ENCODE results near the gene ANKRD33B. TPM values are rescaled to one million over a fixed set of nuclear protein-coding genes. Genes with fewer than 3 reads are reported as not detected.

ANKRD33B gene
- total and polyA plus RNA-seq, 2 experiments from 2014 or later: 2.9 to 15.4 TPM

GRCh38 chr5:10532421-10532820 is 31.4 kb upstream of the ANKRD33B start (continued):
- TF ChIP-seq, protein P1, sequence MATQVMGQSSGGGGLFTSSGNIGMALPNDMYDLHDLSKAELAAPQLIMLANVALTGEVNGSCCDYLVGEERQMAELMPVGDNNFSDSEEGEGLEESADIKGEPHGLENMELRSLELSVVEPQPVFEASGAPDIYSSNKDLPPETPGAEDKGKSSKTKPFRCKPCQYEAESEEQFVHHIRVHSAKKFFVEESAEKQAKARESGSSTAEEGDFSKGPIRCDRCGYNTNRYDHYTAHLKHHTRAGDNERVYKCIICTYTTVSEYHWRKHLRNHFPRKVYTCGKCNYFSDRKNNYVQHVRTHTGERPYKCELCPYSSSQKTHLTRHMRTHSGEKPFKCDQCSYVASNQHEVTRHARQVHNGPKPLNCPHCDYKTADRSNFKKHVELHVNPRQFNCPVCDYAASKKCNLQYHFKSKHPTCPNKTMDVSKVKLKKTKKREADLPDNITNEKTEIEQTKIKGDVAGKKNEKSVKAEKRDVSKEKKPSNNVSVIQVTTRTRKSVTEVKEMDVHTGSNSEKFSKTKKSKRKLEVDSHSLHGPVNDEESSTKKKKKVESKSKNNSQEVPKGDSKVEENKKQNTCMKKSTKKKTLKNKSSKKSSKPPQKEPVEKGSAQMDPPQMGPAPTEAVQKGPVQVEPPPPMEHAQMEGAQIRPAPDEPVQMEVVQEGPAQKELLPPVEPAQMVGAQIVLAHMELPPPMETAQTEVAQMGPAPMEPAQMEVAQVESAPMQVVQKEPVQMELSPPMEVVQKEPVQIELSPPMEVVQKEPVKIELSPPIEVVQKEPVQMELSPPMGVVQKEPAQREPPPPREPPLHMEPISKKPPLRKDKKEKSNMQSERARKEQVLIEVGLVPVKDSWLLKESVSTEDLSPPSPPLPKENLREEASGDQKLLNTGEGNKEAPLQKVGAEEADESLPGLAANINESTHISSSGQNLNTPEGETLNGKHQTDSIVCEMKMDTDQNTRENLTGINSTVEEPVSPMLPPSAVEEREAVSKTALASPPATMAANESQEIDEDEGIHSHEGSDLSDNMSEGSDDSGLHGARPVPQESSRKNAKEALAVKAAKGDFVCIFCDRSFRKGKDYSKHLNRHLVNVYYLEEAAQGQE (IDR thresholded peaks at IDR 0.05; ENCODE audit: unreplicated experiment): no peak
- no peak for TF ChIP-seq EZH2phosphoT487 (IDR thresholded peaks at IDR 0.05; ENCODE audit: unreplicated experiment)
- TF ChIP-seq CREB1 (CRISPR knock-in tag; IDR thresholded peaks at IDR 0.05; ENCODE audit: low read depth): no peak
- TF ChIP-seq NANOG (IDR thresholded peaks at IDR 0.05; ENCODE audit: borderline replicate concordance): no peak
- TF ChIP-seq, protein P2, sequence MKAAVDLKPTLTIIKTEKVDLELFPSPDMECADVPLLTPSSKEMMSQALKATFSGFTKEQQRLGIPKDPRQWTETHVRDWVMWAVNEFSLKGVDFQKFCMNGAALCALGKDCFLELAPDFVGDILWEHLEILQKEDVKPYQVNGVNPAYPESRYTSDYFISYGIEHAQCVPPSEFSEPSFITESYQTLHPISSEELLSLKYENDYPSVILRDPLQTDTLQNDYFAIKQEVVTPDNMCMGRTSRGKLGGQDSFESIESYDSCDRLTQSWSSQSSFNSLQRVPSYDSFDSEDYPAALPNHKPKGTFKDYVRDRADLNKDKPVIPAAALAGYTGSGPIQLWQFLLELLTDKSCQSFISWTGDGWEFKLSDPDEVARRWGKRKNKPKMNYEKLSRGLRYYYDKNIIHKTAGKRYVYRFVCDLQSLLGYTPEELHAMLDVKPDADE (IDR thresholded peaks at IDR 0.05): no peak
- TF ChIP-seq POLR2AphosphoS5 (IDR thresholded peaks at IDR 0.05; ENCODE audit: low read depth): no peak
- TF ChIP-seq STAT1 (IDR thresholded peaks at IDR 0.05; ENCODE audit: unreplicated experiment): no peak
- no peak for TF ChIP-seq ZNF114 (CRISPR knock-in tag; IDR thresholded peaks at IDR 0.05)
- TF ChIP-seq, protein P3, sequence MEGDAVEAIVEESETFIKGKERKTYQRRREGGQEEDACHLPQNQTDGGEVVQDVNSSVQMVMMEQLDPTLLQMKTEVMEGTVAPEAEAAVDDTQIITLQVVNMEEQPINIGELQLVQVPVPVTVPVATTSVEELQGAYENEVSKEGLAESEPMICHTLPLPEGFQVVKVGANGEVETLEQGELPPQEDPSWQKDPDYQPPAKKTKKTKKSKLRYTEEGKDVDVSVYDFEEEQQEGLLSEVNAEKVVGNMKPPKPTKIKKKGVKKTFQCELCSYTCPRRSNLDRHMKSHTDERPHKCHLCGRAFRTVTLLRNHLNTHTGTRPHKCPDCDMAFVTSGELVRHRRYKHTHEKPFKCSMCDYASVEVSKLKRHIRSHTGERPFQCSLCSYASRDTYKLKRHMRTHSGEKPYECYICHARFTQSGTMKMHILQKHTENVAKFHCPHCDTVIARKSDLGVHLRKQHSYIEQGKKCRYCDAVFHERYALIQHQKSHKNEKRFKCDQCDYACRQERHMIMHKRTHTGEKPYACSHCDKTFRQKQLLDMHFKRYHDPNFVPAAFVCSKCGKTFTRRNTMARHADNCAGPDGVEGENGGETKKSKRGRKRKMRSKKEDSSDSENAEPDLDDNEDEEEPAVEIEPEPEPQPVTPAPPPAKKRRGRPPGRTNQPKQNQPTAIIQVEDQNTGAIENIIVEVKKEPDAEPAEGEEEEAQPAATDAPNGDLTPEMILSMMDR (conservative IDR thresholded peaks at IDR 0.05; ENCODE audit: low read depth in 2 of 2): no peak
- no peak for TF ChIP-seq JUNB (IDR thresholded peaks at IDR 0.05; ENCODE audit: unreplicated experiment)

- Histone ChIP-seq H3K27me3 (ENCODE audit: insufficient read depth) (no peaks in the 10 kb centered on the region), H3K36me3 (ENCODE audit: insufficient read depth) (no peaks in the 10 kb centered on the region), H3K4me1 (ENCODE audit: insufficient read depth) (0 out of 2 replicates have a peak, but pooled peaks cover 2% of the 10 kb centered on the region), H3K27ac (ENCODE audit: low read depth) (no peak overlapping the region), H3F3A (replicated peaks; ENCODE audit: low read depth) (no peaks in the 10 kb centered on the region), H3K9me2 (ENCODE audit: insufficient read depth) (no peaks in the 10 kb centered on the region), H4K20me1 (replicated peaks; ENCODE audit: insufficient read depth) (no peaks in the 10 kb centered on the region), H3K4me3 (peak overlapping the region; percentile 42; the same call in 1 of the 2 replicates), H3K79me2 (replicated peaks; ENCODE audit: insufficient read depth) (no peaks in the 10 kb centered on the region), H3K4me2 (peak overlapping the region; percentile 69), H2AFZ (0 out of 2 replicates have a peak overlapping the region, but pooled peaks have one; percentile 56)
- no peaks in the 10 kb centered on the region for H3K9me3 Mint-ChIP-seq
- TF ChIP-seq CREB1 (CRISPR knock-in tag; IDR thresholded peaks at IDR 0.05; ENCODE audit: low read depth) (no peak), STAT1 (IDR thresholded peaks at IDR 0.05; ENCODE audit: unreplicated experiment) (no peak), ZNF331 (CRISPR knock-in tag; IDR thresholded peaks at IDR 0.05; ENCODE audit: low read depth) (no peak), EZH2 (IDR thresholded peaks at IDR 0.05; ENCODE audit: low read depth, unreplicated experiment) (no peak), POLR2AphosphoS5 (IDR thresholded peaks at IDR 0.05; ENCODE audit: low read depth) (no peak), EZH2phosphoT487 (IDR thresholded peaks at IDR 0.05; ENCODE audit: unreplicated experiment) (no peak), ZNF114 (CRISPR knock-in tag; IDR thresholded peaks at IDR 0.05) (no peak)
- TF ChIP-seq, protein P4, sequence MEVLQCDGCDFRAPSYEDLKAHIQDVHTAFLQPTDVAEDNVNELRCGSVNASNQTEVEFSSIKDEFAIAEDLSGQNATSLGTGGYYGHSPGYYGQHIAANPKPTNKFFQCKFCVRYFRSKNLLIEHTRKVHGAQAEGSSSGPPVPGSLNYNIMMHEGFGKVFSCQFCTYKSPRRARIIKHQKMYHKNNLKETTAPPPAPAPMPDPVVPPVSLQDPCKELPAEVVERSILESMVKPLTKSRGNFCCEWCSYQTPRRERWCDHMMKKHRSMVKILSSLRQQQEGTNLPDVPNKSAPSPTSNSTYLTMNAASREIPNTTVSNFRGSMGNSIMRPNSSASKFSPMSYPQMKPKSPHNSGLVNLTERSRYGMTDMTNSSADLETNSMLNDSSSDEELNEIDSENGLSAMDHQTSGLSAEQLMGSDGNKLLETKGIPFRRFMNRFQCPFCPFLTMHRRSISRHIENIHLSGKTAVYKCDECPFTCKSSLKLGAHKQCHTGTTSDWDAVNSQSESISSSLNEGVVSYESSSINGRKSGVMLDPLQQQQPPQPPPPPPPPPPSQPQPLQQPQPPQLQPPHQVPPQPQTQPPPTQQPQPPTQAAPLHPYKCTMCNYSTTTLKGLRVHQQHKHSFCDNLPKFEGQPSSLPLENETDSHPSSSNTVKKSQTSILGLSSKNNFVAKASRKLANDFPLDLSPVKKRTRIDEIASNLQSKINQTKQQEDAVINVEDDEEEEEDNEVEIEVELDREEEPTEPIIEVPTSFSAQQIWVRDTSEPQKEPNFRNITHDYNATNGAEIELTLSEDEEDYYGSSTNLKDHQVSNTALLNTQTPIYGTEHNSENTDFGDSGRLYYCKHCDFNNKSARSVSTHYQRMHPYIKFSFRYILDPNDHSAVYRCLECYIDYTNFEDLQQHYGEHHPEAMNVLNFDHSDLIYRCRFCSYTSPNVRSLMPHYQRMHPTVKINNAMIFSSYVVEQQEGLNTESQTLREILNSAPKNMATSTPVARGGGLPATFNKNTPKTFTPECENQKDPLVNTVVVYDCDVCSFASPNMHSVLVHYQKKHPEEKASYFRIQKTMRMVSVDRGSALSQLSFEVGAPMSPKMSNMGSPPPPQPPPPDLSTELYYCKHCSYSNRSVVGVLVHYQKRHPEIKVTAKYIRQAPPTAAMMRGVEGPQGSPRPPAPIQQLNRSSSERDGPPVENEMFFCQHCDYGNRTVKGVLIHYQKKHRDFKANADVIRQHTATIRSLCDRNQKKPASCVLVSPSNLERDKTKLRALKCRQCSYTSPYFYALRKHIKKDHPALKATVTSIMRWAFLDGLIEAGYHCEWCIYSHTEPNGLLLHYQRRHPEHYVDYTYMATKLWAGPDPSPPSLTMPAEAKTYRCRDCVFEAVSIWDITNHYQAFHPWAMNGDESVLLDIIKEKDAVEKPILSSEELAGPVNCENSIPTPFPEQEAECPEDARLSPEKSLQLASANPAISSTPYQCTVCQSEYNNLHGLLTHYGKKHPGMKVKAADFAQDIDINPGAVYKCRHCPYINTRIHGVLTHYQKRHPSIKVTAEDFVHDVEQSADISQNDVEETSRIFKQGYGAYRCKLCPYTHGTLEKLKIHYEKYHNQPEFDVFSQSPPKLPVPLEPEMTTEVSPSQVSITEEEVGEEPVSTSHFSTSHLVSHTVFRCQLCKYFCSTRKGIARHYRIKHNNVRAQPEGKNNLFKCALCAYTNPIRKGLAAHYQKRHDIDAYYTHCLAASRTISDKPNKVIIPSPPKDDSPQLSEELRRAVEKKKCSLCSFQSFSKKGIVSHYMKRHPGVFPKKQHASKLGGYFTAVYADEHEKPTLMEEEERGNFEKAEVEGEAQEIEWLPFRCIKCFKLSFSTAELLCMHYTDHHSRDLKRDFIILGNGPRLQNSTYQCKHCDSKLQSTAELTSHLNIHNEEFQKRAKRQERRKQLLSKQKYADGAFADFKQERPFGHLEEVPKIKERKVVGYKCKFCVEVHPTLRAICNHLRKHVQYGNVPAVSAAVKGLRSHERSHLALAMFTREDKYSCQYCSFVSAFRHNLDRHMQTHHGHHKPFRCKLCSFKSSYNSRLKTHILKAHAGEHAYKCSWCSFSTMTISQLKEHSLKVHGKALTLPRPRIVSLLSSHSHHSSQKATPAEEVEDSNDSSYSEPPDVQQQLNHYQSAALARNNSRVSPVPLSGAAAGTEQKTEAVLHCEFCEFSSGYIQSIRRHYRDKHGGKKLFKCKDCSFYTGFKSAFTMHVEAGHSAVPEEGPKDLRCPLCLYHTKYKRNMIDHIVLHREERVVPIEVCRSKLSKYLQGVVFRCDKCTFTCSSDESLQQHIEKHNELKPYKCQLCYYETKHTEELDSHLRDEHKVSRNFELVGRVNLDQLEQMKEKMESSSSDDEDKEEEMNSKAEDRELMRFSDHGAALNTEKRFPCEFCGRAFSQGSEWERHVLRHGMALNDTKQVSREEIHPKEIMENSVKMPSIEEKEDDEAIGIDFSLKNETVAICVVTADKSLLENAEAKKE (CRISPR knock-in tag; IDR thresholded peaks at IDR 0.05): no peak
- peaks cover 14% of the 10 kb centered on the region for H3K27me3 Mint-ChIP-seq (ENCODE audit: insufficient read depth, low read depth, poor library complexity)
- DNase-seq (ENCODE audit: low spot score) (peak; percentile 78), ATAC-seq (peak; percentile 97)
- no peaks in the 10 kb centered on the region for H3K36me3 Mint-ChIP-seq (ENCODE audit: low read depth)
- H3K27ac Mint-ChIP-seq: no peak overlapping the region
- peaks cover 12% of the 10 kb centered on the region for H3K4me1 Mint-ChIP-seq
- H3K4me3 Mint-ChIP-seq: no peak overlapping the region
These were observed 30.6 kb upstream of the ANKRD33B start for GRCh38 chr5:10533226-10533625.

Measured in GM23338 (cell line).